ENCODE results near the gene PHAF1. TPM values are rescaled to one million over a fixed set of nuclear protein-coding genes. Genes with fewer than 3 reads are reported as not detected.

PHAF1 gene
- total and polyA plus RNA-seq, 2 donors (not counting 1 experiment from before 2014, with no cell fraction given): 18.3 to 21.5 TPM

GRCh38 chr16:67114793-67115192, 5.1 kb downstream of the PHAF1 start:
- TF ChIP-seq EZH2 (IDR thresholded peaks at IDR 0.05; ENCODE audit: low read length, missing control alignments) (no peak), CTCF (conservative IDR thresholded peaks at IDR 0.05 in 1 of 2, IDR thresholded peaks at IDR 0.05 in 1 of 2; ENCODE audit: low read depth in 1 of 2, low read length in 2 of 2) (no peak)
- Histone ChIP-seq H3K4me1 (ENCODE audit: control insufficient read depth, extremely low read depth, insufficient read depth, low read length) (peaks cover 14% of the 10 kb centered on the region), H3K4me3 (replicated peaks in 1 of 4; ENCODE audit: control extremely low read depth in 1 of 4, insufficient read depth in 1 of 4, low read depth in 3 of 4, low read length in 4 of 4) (no peak overlapping the region), H3K36me3 (ENCODE audit: control insufficient read depth, insufficient read depth, low read length) (no peaks in the 10 kb centered on the region), H4K20me1 (ENCODE audit: control insufficient read depth, extremely low read depth, insufficient read depth, low read length) (no peaks in the 10 kb centered on the region), H3K27ac (ENCODE audit: insufficient read depth, low read length) (peak overlapping the region; percentile 72), H3K9me3 (ENCODE audit: control insufficient read depth, insufficient read depth, low read depth, low read length) (no peaks in the 10 kb centered on the region), H3K79me2 (ENCODE audit: control insufficient read depth, insufficient read depth, low read length) (peaks cover 46% of the 10 kb centered on the region), H3K9ac (ENCODE audit: insufficient read depth, low read length) (no peak overlapping the region), H3K4me2 (ENCODE audit: extremely low read depth, insufficient read depth, low read length) (peak overlapping the region; percentile 64), H2AFZ (ENCODE audit: low read length) (no peak overlapping the region), H3K27me3 (ENCODE audit: control insufficient read depth, insufficient read depth, low read length) (no peaks in the 10 kb centered on the region)
- peak in 1 of 2 donors; percentile 19 for DNase-seq (ENCODE audit: low read depth in 2 of 2)

- H3K9ac ChIP-seq (ENCODE audit: insufficient read depth, low read length): no peak overlapping the region
- H3K4me2 ChIP-seq (ENCODE audit: extremely low read depth, insufficient read depth, low read length): peak overlapping the region; percentile 34
- H3K9me3 ChIP-seq (ENCODE audit: control insufficient read depth, insufficient read depth, low read depth, low read length): no peaks in the 10 kb centered on the region
- no peak for TF ChIP-seq CTCF (conservative IDR thresholded peaks at IDR 0.05 in 1 of 2, IDR thresholded peaks at IDR 0.05 in 1 of 2; ENCODE audit: low read depth in 1 of 2, low read length in 2 of 2)
- TF ChIP-seq EZH2 (IDR thresholded peaks at IDR 0.05; ENCODE audit: low read length, missing control alignments): no peak
- H2AFZ ChIP-seq (ENCODE audit: low read length): no peak overlapping the region
- H3K27ac ChIP-seq (ENCODE audit: insufficient read depth, low read length): peak overlapping the region; percentile 72
- no peaks in the 10 kb centered on the region for H3K27me3 ChIP-seq (ENCODE audit: control insufficient read depth, insufficient read depth, low read length)
- H4K20me1 ChIP-seq (ENCODE audit: control insufficient read depth, extremely low read depth, insufficient read depth, low read length): no peaks in the 10 kb centered on the region
- DNase-seq (ENCODE audit: low read depth in 2 of 2): peak; percentile 67 to 93
- no peak overlapping the region for H3K4me3 ChIP-seq (replicated peaks in 1 of 4; ENCODE audit: control extremely low read depth in 1 of 4, insufficient read depth in 1 of 4, low read depth in 3 of 4, low read length in 4 of 4)
- no peaks in the 10 kb centered on the region for H3K36me3 ChIP-seq (ENCODE audit: control insufficient read depth, insufficient read depth, low read length)
- H3K79me2 ChIP-seq (ENCODE audit: control insufficient read depth, insufficient read depth, low read length): peaks cover 38% of the 10 kb centered on the region
- peaks cover 13% of the 10 kb centered on the region for H3K4me1 ChIP-seq (ENCODE audit: control insufficient read depth, extremely low read depth, insufficient read depth, low read length)
Measured at GRCh38 chr16:67115639-67116038, 5.9 kb downstream of the PHAF1 start.

GRCh38 chr16:67116388-67117311, 6.9 kb downstream of the PHAF1 start:
- Histone ChIP-seq H3K4me3 (replicated peaks in 1 of 4; ENCODE audit: control extremely low read depth in 1 of 4, insufficient read depth in 1 of 4, low read depth in 3 of 4, low read length in 4 of 4) (no peak overlapping the region), H3K4me1 (ENCODE audit: control insufficient read depth, extremely low read depth, insufficient read depth, low read length) (peaks cover 9% of the 10 kb centered on the region), H4K20me1 (ENCODE audit: control insufficient read depth, extremely low read depth, insufficient read depth, low read length) (no peaks in the 10 kb centered on the region), H3K4me2 (ENCODE audit: extremely low read depth, insufficient read depth, low read length) (no peak overlapping the region), H3K9ac (ENCODE audit: insufficient read depth, low read length) (no peak overlapping the region), H3K9me3 (ENCODE audit: control insufficient read depth, insufficient read depth, low read depth, low read length) (no peaks in the 10 kb centered on the region), H2AFZ (ENCODE audit: low read length) (no peak overlapping the region), H3K27ac (ENCODE audit: insufficient read depth, low read length) (no peak overlapping the region), H3K79me2 (ENCODE audit: control insufficient read depth, insufficient read depth, low read length) (peaks cover 29% of the 10 kb centered on the region), H3K27me3 (ENCODE audit: control insufficient read depth, insufficient read depth, low read length) (no peaks in the 10 kb centered on the region), H3K36me3 (ENCODE audit: control insufficient read depth, insufficient read depth, low read length) (no peaks in the 10 kb centered on the region)
- no peak for TF ChIP-seq CTCF (conservative IDR thresholded peaks at IDR 0.05 in 1 of 2, IDR thresholded peaks at IDR 0.05 in 1 of 2; ENCODE audit: low read depth in 1 of 2, low read length in 2 of 2)
- TF ChIP-seq EZH2 (IDR thresholded peaks at IDR 0.05; ENCODE audit: low read length, missing control alignments): no peak
- no peak for DNase-seq (ENCODE audit: low read depth in 2 of 2)
